Prostate gland (tissue), 2 donors: Measurements from ENCODE around the gene PHLDA2. TPM values are rescaled to one million over a fixed set of nuclear protein-coding genes. Genes with fewer than 3 reads are reported as not detected.

Experiments
- DNase-seq: peaks from one replicate; pipeline ENCODE4 v3.0.0-alpha.2; 2019; ENCODE audit warnings: low spot score
- H3K27ac ChIP-seq, 2 donors: fragments of 200-600 bp; sonication (generic); 2 replicates each; pipeline ENCODE4 v1.5.1; 2017 to 2019
- H3K27me3 ChIP-seq: fragments of 200-600 bp; sonication (generic); replicated peaks from 2 replicates; pipeline ENCODE4 v1.5.1; 2019; ENCODE audit not compliant: insufficient read depth
- H3K36me3 ChIP-seq, 2 donors: fragments of 200-600 bp; sonication (generic); 1 replicate in 1 of 2; 2 replicates in 1 of 2; pipeline versions ENCODE4 v1.5.1 to v1.8.1; 2017 to 2019
- H3K4me1 ChIP-seq: fragments of 200-600 bp; sonication (generic); replicated peaks from 2 replicates; pipeline ENCODE4 v1.5.1; 2019
- H3K4me3 ChIP-seq, 2 donors: fragments of 200-600 bp; sonication (generic); 2 replicates each; pipeline ENCODE4 v1.5.1; 2017 to 2019
- H3K9me3 ChIP-seq: fragments of 200-600 bp; sonication (generic); 2 replicates; pipeline ENCODE4 v1.5.1; 2017
- CTCF ChIP-seq, 4 experiments: fragments of 200-600 bp in 2 of 4; fragments of 450-650 bp in 2 of 4; sonication (generic) in 2 of 4; IDR thresholded peaks; 1 replicate in 3 of 4; 2 replicates in 1 of 4; pipeline ENCODE4 v1.5.1; 2016 to 2019; ENCODE audit warnings: antibody characterized with exemption in 4 of 4, mild to moderate bottlenecking in 2 of 4, moderate library complexity in 2 of 4
- POLR2A ChIP-seq: fragments of 450-650 bp; IDR thresholded peaks from one replicate; pipeline ENCODE4 v1.6.1; 2016; ENCODE audit warnings: antibody characterized with exemption, mild to moderate bottlenecking
- POLR2AphosphoS5 ChIP-seq: sonication (generic); formaldehyde crosslinking; IDR thresholded peaks from one replicate; pipeline ENCODE4 v1.6.1; 2017; ENCODE audit warnings: antibody characterized with exemption
- WGBS: methylation state at CpG from one replicate; pipeline ENCODE4 v1.1.5; 2018; 5-methylcytosine and 5-hydroxymethylcytosine counted together
- intact Hi-C: fragments of 100-400 bp; cut with DNase I; formaldehyde crosslinking; loops from one replicate; pipeline ENCODE4 v1.14.2; 2022
- total RNA-seq, 2 donors: library from RNA; depleted of rRNA; stranded (reverse); fragments of >200 nt; gene quantifications; one replicate each; pipeline ENCODE4 v1.1.0, GENCODE V29; 2016

The PHLDA2 gene
- total RNA-seq, 2 donors from 2014 or later, result 12.4 to 20.4 TPM

- intact Hi-C loops, result loop anchor here (1.0 to 10.0 kb wide), 5 partner anchors 59 to 1120 kb away; partner anchors contain the start of gene CTSD
- under 1% methylated on average over 66 of the region's 80 CpGs for WGBS
- peak; percentile 58 for DNase-seq
- peak overlapping the region; percentile 88 to 89 for H3K27ac ChIP-seq
- TF ChIP-seq POLR2AphosphoS5 (no peak), CTCF (IDR thresholded peaks at IDR 0.05) (peak; percentile 3 to 71 (median 48))
- H3K4me3 ChIP-seq, result peak overlapping the region; percentile 81 to 88
- no peaks in the 10 kb centered on the region for H3K4me1 ChIP-seq
- no peaks in the 10 kb centered on the region for H3K9me3 ChIP-seq
- no peaks in the 10 kb centered on the region for H3K36me3 ChIP-seq
- H3K27me3 ChIP-seq, result no peaks in the 10 kb centered on the region
Measured at GRCh38 chr11:2885017-2885677, 44.1 kb downstream of the PHLDA2 start.

DNA sequence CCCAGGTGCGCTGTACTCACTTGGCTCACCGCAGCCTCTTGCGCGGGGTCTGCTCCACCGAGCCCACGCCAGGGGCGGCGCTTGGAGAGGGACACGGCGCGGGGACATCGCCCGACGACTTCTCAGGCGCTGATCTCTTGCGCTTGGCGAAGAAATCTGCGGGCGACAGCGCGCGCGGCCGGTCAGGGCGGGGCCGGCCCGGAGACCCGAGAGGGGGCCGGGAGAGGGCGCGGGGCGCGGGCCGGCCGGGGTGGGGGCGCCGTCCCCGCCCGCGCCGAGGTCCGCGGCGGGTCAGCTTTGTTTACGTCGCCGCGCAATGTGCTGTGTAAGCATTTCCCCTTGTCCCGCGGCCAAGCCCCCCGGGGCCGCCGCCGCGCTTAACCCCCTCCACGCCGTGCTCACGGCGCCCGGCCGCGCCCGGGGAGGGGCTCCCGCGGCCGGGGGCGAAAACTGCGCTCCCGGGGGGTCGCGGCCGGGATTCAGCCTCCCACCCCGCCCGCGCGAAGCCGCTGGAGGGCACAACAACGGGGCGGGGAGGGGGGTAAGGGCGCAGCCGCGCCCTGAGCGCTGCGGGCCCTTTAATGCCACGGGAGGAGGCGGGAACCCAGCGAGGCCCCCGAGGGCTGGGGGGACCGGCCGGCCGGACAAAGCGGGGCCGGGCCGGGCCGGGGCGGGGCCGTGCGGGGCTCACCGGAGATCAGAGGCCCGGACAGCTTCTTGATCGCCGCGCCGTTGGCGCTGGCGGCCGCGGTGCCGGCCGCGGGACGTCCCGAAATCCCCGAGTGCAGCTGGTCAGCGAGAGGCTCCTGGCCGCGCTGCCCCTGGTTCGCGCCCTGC lies 45.0 kb downstream of the PHLDA2 start:
- WGBS, result under 1% methylated on average over 75 of the region's 119 CpGs
- Histone ChIP-seq H3K4me3 (peak overlapping the region; percentile 81 to 88), H3K36me3 (no peaks in the 10 kb centered on the region), H3K27ac (peak overlapping the region; percentile 88 to 89), H3K9me3 (no peaks in the 10 kb centered on the region), H3K27me3 (no peaks in the 10 kb centered on the region), H3K4me1 (no peaks in the 10 kb centered on the region)
- no peak for DNase-seq
- peak; percentile 27 for TF ChIP-seq POLR2A
- TF ChIP-seq POLR2AphosphoS5, result no peak
- peak in 1 of 4 experiments; percentile 21 for TF ChIP-seq CTCF (IDR thresholded peaks at IDR 0.05)
- intact Hi-C loops, result loop anchor here (2.0 to 10.0 kb wide), 3 partner anchors 107 to 1119 kb away; partner anchors contain the start of gene CTSD

- H3K36me3 ChIP-seq, result no peaks in the 10 kb centered on the region
- no peaks in the 10 kb centered on the region for H3K9me3 ChIP-seq
- WGBS, result 4% methylated on average over 24 of the region's 24 CpGs
- no peaks in the 10 kb centered on the region for H3K4me1 ChIP-seq
- TF ChIP-seq POLR2AphosphoS5 (no peak), CTCF (IDR thresholded peaks at IDR 0.05) (no peak), POLR2A (no peak)
- no peak for DNase-seq
- intact Hi-C loops, result loop anchor here (5.0 to 10.0 kb wide), 2 partner anchors 106 to 1119 kb away; partner anchors contain the start of gene CTSD
- no peaks in the 10 kb centered on the region for H3K27me3 ChIP-seq
- peak overlapping the region; percentile 81 to 88 for H3K4me3 ChIP-seq
- H3K27ac ChIP-seq, result peak overlapping the region; percentile 88 to 89
Measured at GRCh38 chr11:2883640-2883978, 45.6 kb downstream of the PHLDA2 start.

DNA sequence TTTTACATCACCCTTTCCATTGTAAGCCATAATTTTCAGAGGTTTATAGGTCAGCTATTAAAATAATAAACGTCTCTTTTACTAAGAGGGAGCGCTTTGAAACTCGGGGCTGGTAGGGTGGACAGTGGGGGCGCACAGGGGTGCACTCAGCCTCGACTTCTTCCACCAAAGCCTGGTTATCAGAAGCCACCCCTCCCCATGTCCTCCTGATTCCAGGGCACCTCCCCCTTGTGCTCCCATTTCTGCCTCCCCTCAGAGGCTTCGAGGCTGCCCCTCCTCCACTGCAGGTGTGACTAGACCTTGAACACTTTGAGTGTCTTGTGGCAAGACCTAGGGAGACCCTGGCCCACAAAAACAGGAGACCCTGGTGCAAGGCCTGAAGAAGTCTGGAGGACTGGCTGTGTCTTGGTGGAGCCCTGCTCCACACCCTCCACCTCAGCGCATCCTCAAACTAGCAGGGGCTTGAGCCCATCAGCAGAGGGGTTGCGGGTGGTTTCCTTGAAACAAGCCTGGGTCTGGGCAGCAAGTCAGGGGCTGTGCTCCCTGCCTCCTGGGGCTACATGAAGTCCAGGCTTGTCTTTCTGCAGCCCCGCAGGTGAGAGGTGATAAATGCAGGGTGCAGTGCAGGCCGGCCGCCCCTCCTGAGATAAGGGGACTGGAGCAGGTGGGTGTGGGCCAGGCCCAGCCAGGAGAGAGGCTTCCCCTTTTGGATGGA lies 46.7 kb downstream of the PHLDA2 start:
- Histone ChIP-seq H3K27ac (no peak overlapping the region), H3K4me1 (no peaks in the 10 kb centered on the region), H3K36me3 (no peaks in the 10 kb centered on the region), H3K27me3 (no peaks in the 10 kb centered on the region), H3K9me3 (no peaks in the 10 kb centered on the region), H3K4me3 (no peak overlapping the region)
- TF ChIP-seq CTCF (IDR thresholded peaks at IDR 0.05) (no peak), POLR2AphosphoS5 (no peak), POLR2A (no peak)
- intact Hi-C loops, result loop anchor here (5.0 to 10.0 kb wide), 2 partner anchors 105 to 1118 kb away; partner anchors contain the start of gene CTSD
- WGBS, result 54% methylated on average over 10 of the region's 11 CpGs
- no peak for DNase-seq
